IMR-90 (cell line): ENCODE measurements around the gene NFASC. TPM values are rescaled to one million over a fixed set of nuclear protein-coding genes. Genes with fewer than 3 reads are reported as not detected.

Source experiments
- ATAC-seq: fragments of 200-7000 bp; cut with Tn5 transposase; 2 replicates; pipeline ENCODE4 v1.9.1; 2020; ENCODE audit warnings: low read depth, mild to moderate bottlenecking, moderate library complexity
- BruUV-seq: library from RNA; stranded (reverse); fragments of 400-500 nt; replicated peaks from 2 replicates; lab custom pipeline; 2021; lab: Mats Ljungman, UMichigan
- CTCF ChIA-PET: fragments of 300-600 bp; formaldehyde crosslinking; extraction: SDS; loops from one replicate; lab custom pipeline; 2021; ENCODE audit warnings: antibody characterized with exemption; lab: Yijun Ruan, JAX
- POLR2A ChIA-PET: fragments of 300-600 bp; sonication (Branson Sonifier 250); formaldehyde crosslinking; loops from one replicate; lab custom pipeline; 2022; ENCODE audit warnings: antibody characterized with exemption; ENCODE audit not compliant: unreplicated experiment; lab: Charles Lee
- DNase-seq: peaks from one replicate; pipeline ENCODE4 v3.0.0; 2013
- H2AFZ ChIP-seq: replicated peaks from 2 replicates; pipeline ENCODE3; 2013; ENCODE audit warnings: low read length, mild to moderate bottlenecking; ENCODE audit not compliant: poor library complexity
- H2AK5ac ChIP-seq: 2 replicates; pipeline ENCODE4 v1.6.1; 2013; ENCODE audit warnings: low read depth, low read length, inconsistent platforms
- H2AK9ac ChIP-seq: replicated peaks from 2 replicates; pipeline ENCODE3; 2013; ENCODE audit warnings: mild to moderate bottlenecking, low read depth, low read length, moderate library complexity; ENCODE audit not compliant: poor library complexity
- H2BK120ac ChIP-seq: 2 replicates; pipeline ENCODE4 v1.6.1; 2013; ENCODE audit warnings: low read depth, low read length, inconsistent platforms
- H2BK15ac ChIP-seq: 3 replicates; pipeline ENCODE4 v1.6.1; 2013; ENCODE audit warnings: low read depth, low read length, inconsistent platforms
- H2BK20ac ChIP-seq: 2 replicates; pipeline ENCODE4 v1.6.1; 2013; ENCODE audit warnings: low read depth, mild to moderate bottlenecking, inconsistent platforms, low read length, moderate library complexity
- H2BK5ac ChIP-seq: 2 replicates; pipeline ENCODE4 v1.6.1; 2013; ENCODE audit warnings: mild to moderate bottlenecking, low read depth, low read length, inconsistent platforms; ENCODE audit not compliant: poor library complexity, severe bottlenecking
- H3K14ac ChIP-seq: replicated peaks from 2 replicates; pipeline ENCODE4 v1.6.1; 2013; ENCODE audit warnings: low read depth, low read length, inconsistent platforms
- H3K18ac ChIP-seq: 2 replicates; pipeline ENCODE4 v1.6.1; 2013; ENCODE audit warnings: low read depth, low read length, control low read depth
- H3K23ac ChIP-seq: 2 replicates; pipeline ENCODE4 v1.6.1; 2013; ENCODE audit warnings: low read depth, low read length, inconsistent platforms
- H3K27ac ChIP-seq: 2 replicates; pipeline ENCODE4 v1.5.1; 2013; ENCODE audit warnings: mild to moderate bottlenecking, control low read depth, low read length; ENCODE audit not compliant: insufficient read depth
- H3K27me3 ChIP-seq: 2 replicates; pipeline ENCODE4 v1.6.1; 2013; ENCODE audit warnings: low read length; ENCODE audit not compliant: control insufficient read depth, insufficient read depth
- H3K36me3 ChIP-seq: 2 replicates; pipeline ENCODE4 v1.6.1; 2013; ENCODE audit warnings: low read length, mixed read lengths; ENCODE audit not compliant: control insufficient read depth, insufficient read depth
- H3K4ac ChIP-seq: 2 replicates; pipeline ENCODE4 v1.6.1; 2013; ENCODE audit warnings: low read depth, low read length, inconsistent platforms
- H3K4me1 ChIP-seq: 2 replicates; pipeline ENCODE4 v1.6.1; 2013; ENCODE audit warnings: low read length, mixed read lengths; ENCODE audit not compliant: control insufficient read depth, insufficient read depth
- H3K4me2 ChIP-seq: 2 replicates; pipeline ENCODE4 v1.6.1; 2013; ENCODE audit warnings: low read depth, mild to moderate bottlenecking, control low read depth, low read length, moderate library complexity
- H3K4me3 ChIP-seq: 2 replicates; pipeline ENCODE4 v1.5.1; 2013; ENCODE audit warnings: low read depth, mild to moderate bottlenecking, control low read depth, low read length, moderate library complexity; ENCODE audit not compliant: insufficient read depth
- H3K56ac ChIP-seq: 2 replicates; pipeline ENCODE4 v1.6.1; 2013; ENCODE audit warnings: low read length, inconsistent platforms; ENCODE audit not compliant: insufficient read depth; ENCODE audit errors: extremely low read depth
- H3K79me1 ChIP-seq, 2 experiments: 2 replicates each; pipeline ENCODE4 v1.6.1; 2013; ENCODE audit warnings: low read length in 2 of 2, inconsistent platforms in 1 of 2, low read depth in 1 of 2
- H3K9ac ChIP-seq: 2 replicates; pipeline ENCODE4 v1.6.1; 2013; ENCODE audit warnings: low read depth, low read length, control low read depth
- H3K9me1 ChIP-seq: 2 replicates; pipeline ENCODE4 v1.6.1; 2013; ENCODE audit warnings: low read length, inconsistent platforms; ENCODE audit not compliant: insufficient read depth
- H3K9me3 ChIP-seq: 2 replicates; pipeline ENCODE4 v1.6.1; 2013; ENCODE audit warnings: low read length; ENCODE audit not compliant: control insufficient read depth, insufficient read depth
- H4K20me1 ChIP-seq: 2 replicates; pipeline ENCODE4 v1.6.1; 2013; ENCODE audit warnings: low read length, inconsistent platforms; ENCODE audit not compliant: insufficient read depth
- H4K5ac ChIP-seq: 2 replicates; pipeline ENCODE4 v1.6.1; 2013; ENCODE audit warnings: mild to moderate bottlenecking, low read depth, low read length, control low read depth
- H4K8ac ChIP-seq, 2 experiments: 2 replicates each; pipeline ENCODE4 v1.6.1; 2013; ENCODE audit warnings: low read depth in 2 of 2, low read length in 2 of 2, control low read depth in 1 of 2, inconsistent platforms in 1 of 2
- H4K91ac ChIP-seq: 2 replicates; pipeline ENCODE4 v1.6.1; 2013; ENCODE audit warnings: low read depth, low read length, inconsistent platforms; ENCODE audit not compliant: insufficient read depth
- BHLHE40 ChIP-seq: fragments of 150-350 bp; IDR thresholded peaks from 2 replicates; pipeline ENCODE4 v1.6.1; 2016; ENCODE audit warnings: mild to moderate bottlenecking, low read depth, low read length
- CEBPB ChIP-seq: IDR thresholded peaks from 2 replicates; pipeline ENCODE4 v1.6.1; 2012; ENCODE audit warnings: low read depth, low read length, improper control_type of control experiment
- CHD1 ChIP-seq: IDR thresholded peaks from 2 replicates; pipeline ENCODE4 v1.6.1; 2012; ENCODE audit warnings: low read depth, low read length, improper control_type of control experiment
- CTCF ChIP-seq: conservative IDR thresholded peaks from 2 replicates; pipeline ENCODE4 v1.5.1; 2012; ENCODE audit warnings: mild to moderate bottlenecking, low read depth, low read length, improper control_type of control experiment
- ELK1 ChIP-seq: fragments of 150-350 bp; IDR thresholded peaks from 2 replicates; pipeline ENCODE4 v1.6.1; 2016; ENCODE audit warnings: low read depth, mild to moderate bottlenecking, low read length, moderate library complexity, borderline replicate concordance
- FOS ChIP-seq: fragments of 150-350 bp; IDR thresholded peaks from 2 replicates; pipeline ENCODE4 v1.6.1; 2016; ENCODE audit warnings: low read depth, low read length
- MAFK ChIP-seq: IDR thresholded peaks from 2 replicates; pipeline ENCODE4 v1.6.1; 2012; ENCODE audit warnings: low read depth, low read length, improper control_type of control experiment
- MAZ ChIP-seq: IDR thresholded peaks from 2 replicates; pipeline ENCODE4 v1.6.1; 2012; ENCODE audit warnings: low read depth, mild to moderate bottlenecking, low read length, improper control_type of control experiment, moderate library complexity, borderline replicate concordance
- MXI1 ChIP-seq: IDR thresholded peaks from 2 replicates; pipeline ENCODE4 v1.6.1; 2012; ENCODE audit warnings: low read depth, mild to moderate bottlenecking, low read length, moderate library complexity, borderline replicate concordance
- NFE2L2 ChIP-seq: fragments of 150-350 bp; IDR thresholded peaks from 2 replicates; pipeline ENCODE4 v1.6.1; 2016; ENCODE audit warnings: low read depth, mild to moderate bottlenecking, low read length
- POLR2A ChIP-seq: IDR thresholded peaks from 2 replicates; pipeline ENCODE4 v1.6.1; 2012; ENCODE audit warnings: mild to moderate bottlenecking, low read depth, low read length
- RAD21 ChIP-seq: IDR thresholded peaks from 2 replicates; pipeline ENCODE4 v1.6.1; 2012; ENCODE audit warnings: low read length, improper control_type of control experiment
- RCOR1 ChIP-seq: IDR thresholded peaks from 2 replicates; pipeline ENCODE4 v1.6.1; 2012; ENCODE audit warnings: mild to moderate bottlenecking, low read length, improper control_type of control experiment; ENCODE audit not compliant: insufficient replicate concordance
- RFX5 ChIP-seq: IDR thresholded peaks from 2 replicates; pipeline ENCODE4 v1.8.0; 2012; ENCODE audit warnings: low read depth, mild to moderate bottlenecking, low read length, moderate library complexity
- SMC3 ChIP-seq: fragments of 150-350 bp; IDR thresholded peaks from 2 replicates; pipeline ENCODE4 v1.6.1; 2016; ENCODE audit warnings: low read depth, mild to moderate bottlenecking, antibody characterized with exemption, low read length, moderate library complexity
- USF2 ChIP-seq: fragments of 150-350 bp; IDR thresholded peaks from 2 replicates; pipeline ENCODE4 v1.6.1; 2017; ENCODE audit warnings: mild to moderate bottlenecking, antibody characterized with exemption, low read length, low read depth
- WGBS, 2 experiments: methylation state at CpG; one replicate each; pipeline versions ENCODE4 v1.1.5 to v1.1.7; 2013; ENCODE audit warnings: missing lambda C conversion rate in 2 of 2; ENCODE audit not compliant: insufficient read length in 1 of 2; ENCODE audit errors: extremely low coverage in 2 of 2; 5-methylcytosine and 5-hydroxymethylcytosine counted together
- dilution Hi-C: fragments of 300-500 bp; cut with HindIII; formaldehyde crosslinking; loops from one replicate; pipeline ENCODE4 v1.14.3; 2018; ENCODE audit warnings: low sequenced_read_pairs; ENCODE audit not compliant: unreplicated experiment
- in situ Hi-C: fragments of 300-500 bp; cut with MboI; formaldehyde crosslinking; loops from 3 replicates; pipeline ENCODE4 v1.14.3; 2019; ENCODE audit warnings: low sequenced_read_pairs, inconsistent platforms, mixed read lengths
- intact Hi-C: fragments of 100-400 bp; cut with micrococcal nuclease; formaldehyde crosslinking; loops from 2 replicates; pipeline ENCODE4 v1.10.0; 2022
- polyA plus RNA-seq, 3 experiments: library from polyadenylated mRNA; depleted of rRNA; stranded (reverse); fragments of >200 nt; gene quantifications; 2 replicates each; pipeline ENCODE4 v1.2.3, GENCODE V29; 2012; ENCODE audit warnings: low replicate concordance in 1 of 3
- total RNA-seq: library from RNA; depleted of rRNA; stranded (reverse); fragments of >200 nt; gene quantifications from 2 replicates; pipeline ENCODE4 v1.2.3, GENCODE V29; 2012

NFASC gene
- total and polyA plus RNA-seq, 2 of the 4 experiments (the other 2 are of a cell fraction): 0.18 to 0.79 TPM

- dilution Hi-C loops (no loop called here), in situ Hi-C loops (no loop called here), intact Hi-C loops (no loop called here)
- no peak overlapping the region for H4K5ac ChIP-seq
- CTCF ChIA-PET: no interaction called here
- H3K9me3 ChIP-seq: no peaks in the 10 kb centered on the region
- ATAC-seq: no peak
- no peak overlapping the region for H2AK9ac ChIP-seq
- H3K36me3 ChIP-seq: no peaks in the 10 kb centered on the region
- H3K9ac ChIP-seq: no peak overlapping the region
- no peaks in the 10 kb centered on the region for H4K20me1 ChIP-seq
- no peaks in the 10 kb centered on the region for H3K79me1 ChIP-seq
- no peak overlapping the region for H3K56ac ChIP-seq
- WGBS, 2 experiments: 31% methylated on average over 2 of the region's 2 CpGs; no CpG with 5 or more reads in 1 of the 2 experiments
- H3K14ac ChIP-seq: no peak overlapping the region
- no peak overlapping the region for H2BK5ac ChIP-seq
- no peak overlapping the region for H2AFZ ChIP-seq
- no peak overlapping the region for H3K27ac ChIP-seq
- H2BK120ac ChIP-seq: no peak overlapping the region
- no peak overlapping the region for H2BK15ac ChIP-seq
- POLR2A ChIA-PET: no interaction called here
- BruUV-seq: no TSS peak
- H4K91ac ChIP-seq: no peak overlapping the region
- H3K9me1 ChIP-seq: no peaks in the 10 kb centered on the region
- no peak for DNase-seq
- H3K4me1 ChIP-seq: no peaks in the 10 kb centered on the region
- H4K8ac ChIP-seq: no peak overlapping the region
- peaks cover 10% of the 10 kb centered on the region for H3K27me3 ChIP-seq
- TF ChIP-seq CHD1 (no peak), MXI1 (no peak), POLR2A (no peak), BHLHE40 (no peak), CTCF (no peak), ELK1 (no peak), MAFK (no peak), RFX5 (no peak), FOS (no peak), RAD21 (no peak), RCOR1 (no peak), SMC3 (no peak), USF2 (no peak), MAZ (no peak), NFE2L2 (no peak), CEBPB (no peak)
- no peak overlapping the region for H3K18ac ChIP-seq
- no peak overlapping the region for H3K4me2 ChIP-seq
- H2BK20ac ChIP-seq: no peak overlapping the region
- H3K4ac ChIP-seq: no peak overlapping the region
- H3K4me3 ChIP-seq: no peak overlapping the region
- H2AK5ac ChIP-seq: no peak overlapping the region
- no peak overlapping the region for H3K23ac ChIP-seq
Measured at GRCh38 chr1:204887846-204888245, 17.2 kb downstream of the NFASC start.
